SK-N-SH (cell line): ENCODE results near the gene CYTH3.

Source experiments
- CHD2 ChIP-seq: fragments of 150-350 bp; IDR thresholded peaks from 2 replicates; pipeline ENCODE4 v1.6.1; 2018; ENCODE audit warnings: low read length; ENCODE audit not compliant: partially characterized antibody
- CTCF ChIP-seq: fragments of 200-600 bp; sonication (generic); IDR thresholded peaks from 2 replicates; pipeline ENCODE4 v1.6.1; 2017; ENCODE audit warnings: antibody characterized with exemption, mild to moderate bottlenecking, moderate library complexity
- EP300 ChIP-seq, 2 experiments: IDR thresholded peaks; 2 replicates each; pipeline versions ENCODE4 v1.4.0 to v1.6.1; 2012; ENCODE audit warnings: borderline replicate concordance in 1 of 2, low read depth in 1 of 2, low read length in 1 of 2
- RXRA ChIP-seq: IDR thresholded peaks from 2 replicates; pipeline ENCODE4 v1.4.0; 2012; ENCODE audit warnings: low read depth, mild to moderate bottlenecking, borderline replicate concordance
- YY1 ChIP-seq: IDR thresholded peaks from 2 replicates; pipeline ENCODE4 v1.4.0; 2012; ENCODE audit warnings: low read depth, mild to moderate bottlenecking

- no peak for TF ChIP-seq RXRA
- no peak for TF ChIP-seq CTCF
- no peak for TF ChIP-seq YY1
- TF ChIP-seq CHD2 = no peak
- TF ChIP-seq EP300 (IDR thresholded peaks at IDR 0.05; ENCODE audit: borderline replicate concordance in 1 of 2, low read depth in 1 of 2, low read length in 1 of 2) = no peak
Observed at GRCh38 chr7:6128205-6128604, 144.2 kb downstream of the CYTH3 start.
